H1 (cell line): ENCODE measurements around the gene KDM6A.

ENCODE experiments used
- CREB1 ChIP-seq: IDR thresholded peaks from 2 replicates; pipeline ENCODE4 v1.6.1; 2012; ENCODE audit warnings: inconsistent platforms
- GABPA ChIP-seq: IDR thresholded peaks from 2 replicates; pipeline ENCODE4 v1.6.1; 2011; ENCODE audit warnings: mild to moderate bottlenecking, low read length, moderate library complexity, borderline replicate concordance; ENCODE audit not compliant: insufficient read depth
- HDAC2 ChIP-seq, 2 experiments: fragments of 300-600 bp in 1 of 2; sonication (generic) in 1 of 2; IDR thresholded peaks; 2 replicates each; pipeline ENCODE4 v1.6.1; 2011 to 2012; ENCODE audit warnings: low read depth in 2 of 2, low read length in 2 of 2, mild to moderate bottlenecking in 2 of 2, moderate library complexity in 2 of 2, borderline replicate concordance in 1 of 2, inconsistent platforms in 1 of 2
- JUN ChIP-seq: IDR thresholded peaks from 2 replicates; pipeline ENCODE4 v1.6.1; 2011; ENCODE audit warnings: low read depth, mild to moderate bottlenecking, improper control_type of control experiment, low read length
- KDM1A ChIP-seq: fragments of 200-600, 300-600 bp; sonication (generic); IDR thresholded peaks from 2 replicates; pipeline ENCODE4 v1.7.1; 2016; ENCODE audit warnings: mild to moderate bottlenecking, low read length, borderline replicate concordance
- KDM5A ChIP-seq: fragments of 200-600 bp; IDR thresholded peaks from 2 replicates; pipeline ENCODE4 v1.7.1; 2012; ENCODE audit warnings: mild to moderate bottlenecking, low read length, inconsistent platforms, mixed read lengths
- POLR2A ChIP-seq, 2 experiments: IDR thresholded peaks; 1 replicate in 1 of 2; 2 replicates in 1 of 2; pipeline ENCODE4 v1.6.1; 2011; ENCODE audit warnings: low read depth in 2 of 2, low read length in 2 of 2, mild to moderate bottlenecking in 2 of 2; ENCODE audit errors: control extremely low read depth in 1 of 2
- POLR2AphosphoS5 ChIP-seq: IDR thresholded peaks from 2 replicates; pipeline ENCODE4 v1.6.1; 2011; ENCODE audit warnings: low read depth, low read length
- SP1 ChIP-seq: IDR thresholded peaks from 2 replicates; pipeline ENCODE4 v1.6.1; 2011; ENCODE audit warnings: low read depth, low read length
- TAF1 ChIP-seq: IDR thresholded peaks from 2 replicates; pipeline ENCODE4 v1.6.1; 2011; ENCODE audit warnings: mild to moderate bottlenecking, low read depth, low read length
- TF ChIP-seq, protein P1 (sequence below): IDR thresholded peaks from 2 replicates; pipeline ENCODE4 v1.6.1; 2011; ENCODE audit warnings: low read length, improper control_type of control experiment
- TF ChIP-seq, protein P2 (sequence below), 3 experiments: IDR thresholded peaks; 1 replicate in 2 of 3; 2 replicates in 1 of 3; pipeline versions ENCODE4 v1.5.1 to v1.6.1; 2011; ENCODE audit warnings: low read length in 3 of 3, mild to moderate bottlenecking in 3 of 3, inconsistent platforms in 2 of 3, low read depth in 1 of 3, moderate library complexity in 1 of 3; ENCODE audit not compliant: insufficient read depth in 1 of 3; ENCODE audit errors: control extremely low read depth in 1 of 3
- TF ChIP-seq, protein P3 (sequence below): IDR thresholded peaks from 2 replicates; pipeline ENCODE4 v1.6.1; 2012; ENCODE audit warnings: inconsistent platforms

- TF ChIP-seq, protein P1, sequence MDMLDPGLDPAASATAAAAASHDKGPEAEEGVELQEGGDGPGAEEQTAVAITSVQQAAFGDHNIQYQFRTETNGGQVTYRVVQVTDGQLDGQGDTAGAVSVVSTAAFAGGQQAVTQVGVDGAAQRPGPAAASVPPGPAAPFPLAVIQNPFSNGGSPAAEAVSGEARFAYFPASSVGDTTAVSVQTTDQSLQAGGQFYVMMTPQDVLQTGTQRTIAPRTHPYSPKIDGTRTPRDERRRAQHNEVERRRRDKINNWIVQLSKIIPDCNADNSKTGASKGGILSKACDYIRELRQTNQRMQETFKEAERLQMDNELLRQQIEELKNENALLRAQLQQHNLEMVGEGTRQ = no peak
- TF ChIP-seq, protein P2, sequence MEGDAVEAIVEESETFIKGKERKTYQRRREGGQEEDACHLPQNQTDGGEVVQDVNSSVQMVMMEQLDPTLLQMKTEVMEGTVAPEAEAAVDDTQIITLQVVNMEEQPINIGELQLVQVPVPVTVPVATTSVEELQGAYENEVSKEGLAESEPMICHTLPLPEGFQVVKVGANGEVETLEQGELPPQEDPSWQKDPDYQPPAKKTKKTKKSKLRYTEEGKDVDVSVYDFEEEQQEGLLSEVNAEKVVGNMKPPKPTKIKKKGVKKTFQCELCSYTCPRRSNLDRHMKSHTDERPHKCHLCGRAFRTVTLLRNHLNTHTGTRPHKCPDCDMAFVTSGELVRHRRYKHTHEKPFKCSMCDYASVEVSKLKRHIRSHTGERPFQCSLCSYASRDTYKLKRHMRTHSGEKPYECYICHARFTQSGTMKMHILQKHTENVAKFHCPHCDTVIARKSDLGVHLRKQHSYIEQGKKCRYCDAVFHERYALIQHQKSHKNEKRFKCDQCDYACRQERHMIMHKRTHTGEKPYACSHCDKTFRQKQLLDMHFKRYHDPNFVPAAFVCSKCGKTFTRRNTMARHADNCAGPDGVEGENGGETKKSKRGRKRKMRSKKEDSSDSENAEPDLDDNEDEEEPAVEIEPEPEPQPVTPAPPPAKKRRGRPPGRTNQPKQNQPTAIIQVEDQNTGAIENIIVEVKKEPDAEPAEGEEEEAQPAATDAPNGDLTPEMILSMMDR (IDR thresholded peaks at IDR 0.05; ENCODE audit: control extremely low read depth in 1 of 3, insufficient read depth in 1 of 3, low read depth in 1 of 3, low read length in 3 of 3) = no peak
- TF ChIP-seq KDM5A (no peak), CREB1 (no peak), TAF1 (no peak), POLR2AphosphoS5 (no peak), SP1 (no peak), POLR2A (IDR thresholded peaks at IDR 0.05; ENCODE audit: control extremely low read depth in 1 of 2, low read depth in 2 of 2, low read length in 2 of 2) (no peak), GABPA (no peak), KDM1A (no peak), HDAC2 (IDR thresholded peaks at IDR 0.05; ENCODE audit: borderline replicate concordance in 1 of 2, low read depth in 2 of 2, low read length in 2 of 2) (no peak), JUN (no peak)
- TF ChIP-seq, protein P3, sequence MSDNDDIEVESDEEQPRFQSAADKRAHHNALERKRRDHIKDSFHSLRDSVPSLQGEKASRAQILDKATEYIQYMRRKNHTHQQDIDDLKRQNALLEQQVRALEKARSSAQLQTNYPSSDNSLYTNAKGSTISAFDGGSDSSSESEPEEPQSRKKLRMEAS = no peak
These were observed 261.3 kb downstream of the KDM6A start for GRCh38 chrX:45134315-45134731.
